NCI-H1105 treated with DMSO at 0.1 percent for 48 hours (cell line): ENCODE measurements around the gene THAP7.
"Not testable (repeated sequence)": the region's sequence is repeated elsewhere in the genome, so short reads cannot be mapped to it uniquely, and the experiment has no call there.

Experiments used
- DNase-seq: peaks from one replicate; lab custom pipeline; 2025; lab: John Stamatoyannopoulos, UW

THAP7 gene

DNA sequence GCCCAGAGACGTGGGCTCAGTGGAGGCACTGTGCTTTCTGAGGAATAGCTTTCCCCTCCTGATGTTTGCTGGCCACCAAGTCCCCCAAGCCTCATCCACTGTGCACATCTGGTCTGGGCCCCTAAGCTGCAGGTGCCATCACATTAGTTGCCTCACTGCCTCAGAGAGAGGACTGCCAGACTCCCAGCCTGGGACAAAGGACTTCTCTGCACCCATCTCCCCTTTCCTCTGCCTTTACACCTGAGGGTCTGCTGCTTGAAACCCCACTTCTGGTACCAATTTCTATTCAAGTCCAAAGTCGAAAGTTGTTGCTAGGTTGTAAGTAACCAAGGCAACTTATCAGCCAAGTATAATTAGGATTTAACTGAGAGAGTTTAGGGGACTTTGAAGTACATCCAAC is 23.5 kb downstream of the THAP7 start:
- no peak for DNase-seq

- no peak for DNase-seq
Observed at GRCh38 chr22:20977516-20978170, 24.3 kb downstream of the THAP7 start.

GRCh38 chr22:20977019-20977418 is 24.9 kb downstream of the THAP7 start:
- no peak for DNase-seq

DNA sequence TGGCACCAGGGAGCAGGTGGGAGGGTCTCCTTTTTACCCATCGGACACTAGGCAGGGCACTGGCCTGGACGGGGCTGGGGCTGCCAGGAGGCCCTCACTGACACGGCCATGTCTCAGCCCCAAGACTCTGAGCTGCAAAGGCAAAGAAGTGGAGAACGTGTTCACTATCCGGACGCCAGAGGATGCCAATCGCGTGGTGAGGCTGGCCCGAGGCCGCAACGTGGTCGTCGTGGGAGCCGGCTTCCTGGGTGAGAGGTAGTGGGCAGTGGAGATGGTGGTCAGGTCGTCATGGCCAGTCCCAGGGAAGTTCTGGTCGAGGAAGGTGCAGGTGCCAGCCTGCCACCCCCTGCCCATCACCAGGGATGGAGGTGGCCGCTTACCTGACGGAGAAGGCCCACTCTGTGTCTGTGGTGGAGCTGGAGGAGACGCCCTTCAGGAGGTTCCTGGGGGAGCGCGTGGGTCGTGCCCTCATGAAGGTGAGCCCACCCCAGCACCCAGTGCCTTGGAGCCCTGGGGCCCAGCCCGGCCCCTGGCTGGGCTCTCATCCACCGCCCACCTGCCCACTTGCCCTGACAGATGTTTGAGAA is 25.5 kb downstream of the THAP7 start:
- no peak for DNase-seq

GRCh38 chr22:20975541-20976290 is 26.2 kb downstream of the THAP7 start:
- DNase-seq, result no peak

DNA sequence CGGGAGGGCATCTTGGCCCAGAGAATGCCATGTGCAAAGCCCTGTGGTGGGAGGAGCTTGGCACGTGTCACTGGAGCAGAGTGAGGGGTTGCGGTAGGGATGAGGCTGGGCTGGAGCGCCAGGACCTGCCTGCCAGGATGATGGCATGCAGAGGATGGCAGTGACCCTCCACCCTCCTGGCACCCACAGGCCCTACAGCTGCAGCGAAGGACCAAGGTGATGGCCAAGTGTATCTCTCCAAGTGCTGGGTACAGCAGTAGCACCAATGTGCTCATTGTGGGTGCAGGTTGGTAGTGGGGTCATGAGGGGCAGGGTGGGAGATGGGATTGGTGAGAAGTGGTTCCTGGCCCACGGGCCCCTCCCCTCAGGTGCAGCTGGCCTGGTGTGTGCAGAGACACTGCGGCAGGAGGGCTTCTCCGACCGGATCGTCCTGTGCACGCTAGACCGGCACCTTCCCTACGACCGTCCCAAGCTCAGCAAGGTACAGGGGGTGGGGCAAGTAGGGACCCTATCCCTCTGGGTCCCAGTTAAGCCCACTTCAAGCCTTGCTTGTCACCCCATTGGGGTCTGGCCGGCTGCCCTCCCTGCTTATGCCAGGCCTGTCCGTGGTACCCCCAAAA is 27.5 kb downstream of the THAP7 start:
- no peak for DNase-seq

DNA sequence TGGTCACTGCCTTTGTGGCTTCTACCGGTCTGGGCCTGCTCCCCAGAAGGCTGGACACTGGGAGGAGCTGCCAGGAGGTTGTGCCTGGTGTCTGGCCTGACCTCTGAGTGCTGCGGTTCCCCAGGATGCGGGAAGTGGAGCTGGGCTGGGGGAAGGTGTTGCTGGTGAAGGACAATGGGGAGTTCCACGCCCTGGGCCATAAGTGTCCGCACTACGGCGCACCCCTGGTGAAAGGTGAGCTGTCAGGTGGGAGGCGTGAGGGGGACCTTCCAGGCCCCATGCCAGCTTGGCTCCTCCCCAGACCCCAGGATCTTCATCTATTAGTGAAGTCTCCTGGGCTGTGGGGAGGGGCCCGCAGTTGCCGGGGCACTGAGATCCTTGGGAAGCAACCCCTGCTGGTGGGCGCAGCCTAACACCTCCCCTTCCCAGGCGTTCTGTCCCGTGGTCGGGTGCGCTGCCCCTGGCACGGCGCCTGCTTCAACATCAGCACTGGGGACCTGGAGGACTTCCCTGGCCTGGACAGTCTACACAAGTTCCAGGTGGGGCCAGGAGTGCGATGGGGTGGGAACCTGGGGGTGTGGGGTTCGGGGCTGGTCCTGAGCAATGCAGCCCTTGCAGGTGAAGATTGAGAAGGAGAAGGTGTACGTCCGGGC is 28.2 kb downstream of the THAP7 start:
- no peak for DNase-seq

DNA sequence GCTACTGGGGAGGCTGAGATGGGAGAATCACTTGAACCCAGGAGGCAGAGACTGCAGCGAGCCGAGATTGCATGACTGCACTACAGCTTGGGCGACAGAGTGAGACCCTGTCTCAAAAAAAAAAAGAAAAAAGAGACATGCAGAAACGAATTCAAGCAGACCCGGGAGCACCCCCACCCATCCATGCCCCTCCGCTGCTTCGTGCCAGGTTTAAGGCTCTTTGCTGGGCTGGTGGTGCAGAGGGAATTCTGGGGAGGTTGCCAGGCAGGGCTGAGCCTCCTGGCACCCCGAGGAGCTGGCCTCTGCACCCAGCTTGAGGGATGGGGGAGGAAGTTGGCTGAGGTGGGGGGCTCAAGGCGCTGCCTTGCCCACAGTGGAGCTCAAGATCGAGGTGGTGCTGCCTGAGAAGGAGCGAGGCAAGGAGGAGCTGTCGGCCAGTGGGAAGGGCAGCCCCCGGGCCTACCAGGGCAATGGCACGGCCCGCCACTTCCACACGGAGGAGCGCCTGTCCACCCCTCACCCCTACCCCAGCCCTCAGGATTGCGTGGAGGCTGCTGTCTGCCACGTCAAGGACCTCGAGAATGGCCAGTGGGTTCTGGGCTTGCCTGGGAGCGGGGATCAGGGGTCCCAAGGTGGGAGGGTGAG is 28.9 kb downstream of the THAP7 start:
- DNase-seq, result no peak

DNA sequence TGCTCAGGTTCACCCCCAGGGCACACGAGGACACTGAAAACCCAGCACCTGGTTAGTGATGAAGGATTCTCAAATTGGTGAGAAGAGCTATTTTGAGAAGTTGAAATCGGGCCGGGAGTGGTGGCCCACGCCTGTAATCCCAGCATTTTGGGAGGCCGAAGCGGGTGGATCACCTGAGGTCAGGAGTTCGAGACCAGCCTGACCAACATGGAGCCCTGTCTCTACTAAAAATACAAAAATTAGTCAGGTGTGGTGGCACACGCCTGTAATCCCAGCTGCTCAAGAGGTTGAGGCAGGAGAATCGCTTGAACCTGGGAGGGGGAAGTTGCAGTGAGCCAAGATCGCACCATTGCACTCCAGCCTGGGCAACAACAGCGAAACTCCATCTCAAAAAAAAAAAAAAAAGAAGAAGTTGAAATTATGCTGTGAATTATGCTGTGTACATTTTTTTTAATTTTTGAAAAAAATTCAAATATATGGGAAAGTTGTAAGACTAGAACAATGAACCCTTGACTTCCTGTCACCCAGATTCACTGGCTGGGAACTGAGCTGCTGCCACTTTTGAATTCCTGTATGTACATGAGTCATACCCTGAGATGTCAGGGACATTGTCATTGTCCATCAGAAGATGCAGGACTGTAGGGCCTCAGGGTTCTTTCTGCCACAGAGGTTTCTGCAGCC is 29.8 kb downstream of the THAP7 start:
- not testable (repeated sequence) for DNase-seq

GRCh38 chr22:20970939-20971657 is 30.8 kb downstream of the THAP7 start:
- no peak for DNase-seq

DNA sequence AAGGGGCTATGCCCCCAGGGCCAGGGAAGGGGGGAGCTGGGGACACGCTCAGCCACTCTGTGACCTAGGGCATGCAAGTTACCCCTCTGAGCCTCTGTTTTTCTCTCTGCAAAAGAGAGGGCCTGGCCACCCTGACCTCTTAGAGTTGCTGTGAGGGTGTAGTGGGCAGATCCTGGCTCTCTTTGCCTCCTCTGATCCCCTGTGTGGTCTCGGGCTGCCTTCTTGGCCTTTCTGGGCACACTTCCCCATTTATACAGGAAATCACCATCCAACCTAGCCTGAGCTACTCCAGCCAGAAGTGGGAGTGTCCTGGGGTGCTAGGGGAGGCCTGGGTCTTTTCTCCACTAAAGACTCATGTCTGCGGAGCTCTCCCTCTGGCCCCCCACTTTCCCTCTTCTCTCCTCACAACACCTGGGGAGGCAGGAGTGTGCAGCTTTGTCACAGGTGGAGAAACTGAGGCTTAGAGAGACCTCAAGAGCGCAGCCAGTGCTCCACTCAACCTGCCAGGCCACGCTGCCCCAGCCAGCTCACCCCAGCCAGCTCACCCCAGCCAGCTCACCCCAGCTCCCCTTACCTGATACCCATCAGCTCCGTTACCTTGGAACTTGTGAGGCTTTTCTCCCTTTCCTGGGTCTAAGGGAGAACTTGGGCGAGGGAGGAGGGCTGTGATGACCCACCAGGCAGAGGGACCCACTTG is 33.5 kb downstream of the THAP7 start:
- no peak for DNase-seq

DNA sequence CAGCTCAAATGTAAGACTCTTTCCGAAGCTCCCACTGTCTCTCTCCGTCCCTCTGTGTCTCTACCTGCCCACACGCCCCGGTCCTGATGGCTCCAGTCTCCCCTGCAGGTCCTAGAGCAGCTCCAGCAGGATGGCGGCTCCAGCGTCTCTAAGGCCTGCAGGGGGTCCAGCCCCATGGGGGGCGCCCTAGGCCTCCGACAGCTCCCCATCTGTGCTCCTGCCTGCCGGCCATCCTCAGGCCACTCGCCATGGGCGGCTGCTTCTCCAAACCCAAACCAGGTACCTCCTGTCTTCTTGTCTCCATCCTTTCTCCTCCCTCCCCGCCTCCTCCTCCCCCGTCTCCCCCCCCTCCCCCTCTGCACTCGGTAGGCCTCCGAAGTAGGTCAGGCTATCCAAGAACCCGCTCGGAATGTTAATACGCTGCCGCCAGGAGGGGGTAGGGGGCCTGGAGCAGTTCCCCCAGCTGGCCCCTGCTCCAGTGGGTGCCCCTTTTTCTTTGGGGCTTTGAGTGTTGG is 34.2 kb downstream of the THAP7 start:
- DNase-seq, result no peak

DNA sequence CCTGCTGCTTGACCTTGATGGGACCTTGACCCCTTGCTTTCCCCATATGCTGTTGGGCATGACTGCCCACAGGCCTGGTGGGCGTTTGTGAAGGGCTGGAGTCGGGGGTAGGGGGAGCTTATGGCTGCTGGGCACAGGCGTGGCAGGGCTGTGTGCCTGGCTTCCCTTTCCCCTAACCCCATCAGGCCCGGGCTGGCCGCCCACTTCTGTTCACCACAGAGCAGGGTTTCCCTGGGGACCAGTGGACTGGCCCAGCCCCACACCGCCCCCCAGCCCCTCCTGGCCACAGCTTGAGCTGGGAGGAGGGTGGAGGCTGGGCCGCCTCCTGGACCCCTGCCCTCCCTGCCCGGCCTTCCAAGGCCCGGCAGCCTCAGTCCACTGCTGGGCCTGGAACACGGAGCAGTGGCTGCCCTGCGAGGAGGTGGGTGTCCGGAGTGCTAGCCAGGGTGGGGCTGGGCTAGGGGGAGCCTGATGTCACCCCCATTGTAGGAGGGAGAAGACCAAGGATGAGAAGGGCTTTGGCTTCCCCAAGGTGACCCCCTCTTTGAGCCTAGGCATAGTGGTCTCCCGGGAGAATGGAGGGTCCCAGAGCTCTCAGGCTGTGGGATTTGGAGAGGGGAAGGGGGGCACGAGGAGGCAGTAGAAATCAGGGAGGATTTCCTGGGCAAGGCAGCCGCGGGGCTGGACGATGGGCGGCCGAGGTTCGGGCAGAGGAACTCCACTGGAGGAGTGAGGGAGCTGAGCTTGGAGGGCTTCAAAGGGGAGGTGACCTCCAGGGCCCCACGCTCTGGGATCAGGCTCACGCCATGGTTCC is 34.8 kb downstream of the THAP7 start, which contains the start of gene AIFM3:
Gene AIFM3, plus strand, starts transcription at position 373 of the 814 bp plus-strand sequence. CDS start 690 bp downstream, outside the sequence.
- DNase-seq, result no peak

DNA sequence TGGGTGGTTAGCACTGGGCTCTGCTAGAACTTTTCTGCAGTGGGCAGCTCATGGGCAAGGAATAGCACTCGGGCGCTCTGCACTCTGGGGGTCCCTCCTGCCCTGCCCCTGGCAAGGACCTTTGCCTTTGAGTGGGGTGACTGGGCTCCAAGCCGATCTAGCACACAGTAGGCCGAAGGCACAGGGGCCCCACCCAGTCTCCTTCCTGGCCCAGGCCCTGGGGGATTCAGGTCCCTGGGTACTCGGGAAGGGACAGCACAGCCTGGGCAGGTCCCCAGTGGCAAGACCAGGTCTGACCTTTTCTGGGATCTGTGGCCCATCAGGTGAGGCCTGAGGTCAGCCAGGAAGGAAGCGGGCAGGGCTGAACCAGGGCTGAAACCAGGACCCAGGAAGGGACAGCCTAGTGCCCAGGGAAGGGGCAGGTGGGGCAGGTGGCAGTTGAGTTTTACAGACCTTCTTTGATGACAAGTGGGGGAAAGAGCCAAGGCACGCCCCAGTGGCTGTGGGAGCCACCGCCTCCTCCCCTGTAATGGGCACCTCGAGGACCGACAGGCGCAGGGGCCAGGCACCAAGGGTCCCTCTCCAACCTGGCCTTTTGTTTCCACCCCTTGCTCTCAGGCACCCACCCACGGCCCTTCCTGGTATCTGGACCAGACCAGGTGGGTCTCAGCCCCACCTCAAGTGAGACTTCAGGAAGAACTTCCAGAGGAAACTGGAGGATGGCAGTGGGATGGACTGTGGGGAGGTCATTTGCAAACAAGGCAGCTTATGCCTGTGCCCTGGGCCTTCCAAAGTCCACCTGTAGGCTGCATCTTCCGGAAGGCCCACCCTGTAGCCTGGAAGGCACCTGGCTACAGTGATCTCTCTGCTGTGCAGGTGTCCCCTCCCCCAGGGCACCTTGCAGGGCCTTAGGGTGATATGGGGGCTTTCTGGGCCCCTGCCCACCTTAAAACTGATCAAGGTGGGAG is 35.7 kb downstream of the THAP7 start:
- DNase-seq, result no peak

- no peak for DNase-seq
Observed at GRCh38 chr22:20965104-20965887, 36.6 kb downstream of the THAP7 start.

DNA sequence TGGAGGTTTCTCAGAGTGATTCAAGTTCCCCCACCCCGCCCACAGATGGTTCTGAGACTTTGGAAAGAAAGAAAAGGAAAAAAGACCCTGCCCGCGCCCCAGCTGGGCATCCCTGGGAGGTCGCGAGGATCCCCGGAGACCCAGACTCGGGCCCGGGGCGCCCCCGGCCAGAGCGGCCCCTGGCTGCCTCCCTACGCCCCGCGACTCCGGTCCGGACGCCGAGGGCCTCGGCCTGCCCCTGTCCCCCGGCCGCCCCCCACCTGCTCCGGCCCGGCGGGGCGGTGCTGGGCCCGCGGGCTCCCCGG is 37.2 kb downstream of the THAP7 start:
- DNase-seq, result no peak
